GM12892 (cell line): ENCODE measurements around the gene PRR20G.

Experiments used
- POLR2A ChIP-seq: IDR thresholded peaks from 2 replicates; pipeline ENCODE4 v1.6.1; 2011; ENCODE audit warnings: low read depth, low read length, control low read depth
- POLR2AphosphoS5 ChIP-seq: IDR thresholded peaks from 2 replicates; pipeline ENCODE4 v1.6.1; 2011; ENCODE audit warnings: low read depth, low read length, control low read depth
- TAF1 ChIP-seq: IDR thresholded peaks from 2 replicates; pipeline ENCODE4 v1.6.1; 2011; ENCODE audit warnings: low read depth, mild to moderate bottlenecking, control low read depth, low read length, borderline replicate concordance

GRCh38 chr3:127266186-127266585 is 21.7 kb downstream of the PRR20G start:
- TF ChIP-seq POLR2A, result no peak
- TF ChIP-seq TAF1, result no peak
- no peak for TF ChIP-seq POLR2AphosphoS5
